Breast epithelium (tissue), 4 donors: Measurements from ENCODE around the gene CPNE4. TPM values are rescaled to one million over a fixed set of nuclear protein-coding genes. Genes with fewer than 3 reads are reported as not detected.

Source experiments
- DNase-seq, 2 donors: peaks; one replicate each; pipeline ENCODE4 v3.0.0-alpha.2; 2019; ENCODE audit warnings: low spot score in 2 of 2
- H3K27ac ChIP-seq, 2 donors: fragments of 200-600 bp; sonication (generic) in 1 of 2; one replicate each; pipeline ENCODE4 v1.5.1; 2016 to 2019; ENCODE audit warnings: mild to moderate bottlenecking in 1 of 2
- H3K27me3 ChIP-seq, 2 donors: fragments of 200-600 bp; sonication (generic) in 1 of 2; one replicate each; pipeline versions ENCODE4 v1.5.1 to v1.6.0; 2017 to 2019; ENCODE audit warnings: control low read depth in 1 of 2, mild to moderate bottlenecking in 1 of 2
- H3K36me3 ChIP-seq: fragments of 200-600 bp; one replicate; pipeline ENCODE4 v1.5.1; 2019
- H3K4me1 ChIP-seq, 2 donors: fragments of 200-600 bp; sonication (generic); one replicate each; pipeline ENCODE4 v1.5.1; 2016 to 2019; ENCODE audit warnings: control low read depth in 1 of 2
- H3K4me3 ChIP-seq, 3 donors: fragments of 200-600 bp; sonication (generic); 1 replicate in 2 of 3; 2 replicates in 1 of 3; pipeline ENCODE4 v1.5.1; 2016 to 2019; ENCODE audit warnings: mild to moderate bottlenecking in 3 of 3, moderate library complexity in 2 of 3
- H3K9me3 ChIP-seq, 2 donors: fragments of 200-600 bp; sonication (generic) in 1 of 2; one replicate each; pipeline ENCODE4 v1.5.1; 2016 to 2019; ENCODE audit warnings: control low read depth in 1 of 2
- CTCF ChIP-seq, 3 donors: fragments of 450-650 bp; IDR thresholded peaks; one replicate each; pipeline ENCODE4 v1.5.1; 2016 to 2017; ENCODE audit warnings: antibody characterized with exemption in 3 of 3, mild to moderate bottlenecking in 3 of 3, moderate library complexity in 3 of 3
- POLR2A ChIP-seq: fragments of 450-650 bp; IDR thresholded peaks from one replicate; pipeline ENCODE4 v1.6.1; 2016; ENCODE audit warnings: antibody characterized with exemption, mild to moderate bottlenecking, moderate library complexity
- POLR2AphosphoS5 ChIP-seq, 3 donors: sonication (generic); formaldehyde crosslinking; IDR thresholded peaks; one replicate each; pipeline ENCODE4 v1.6.1; 2017; ENCODE audit warnings: antibody characterized with exemption in 3 of 3
- intact Hi-C: fragments of 100-400 bp; cut with DNase I; formaldehyde crosslinking; loops from one replicate; pipeline ENCODE4 v1.15.1; 2023; ENCODE audit warnings: low total_unique reads
- total RNA-seq, 3 donors: library from RNA; depleted of rRNA; stranded (reverse); fragments of >200 nt; gene quantifications; one replicate each; pipeline ENCODE4 v1.1.0, GENCODE V29; 2016

The CPNE4 gene
- total RNA-seq, 3 donors from 2014 or later, result 0.16 TPM; not detected in 2

DNA sequence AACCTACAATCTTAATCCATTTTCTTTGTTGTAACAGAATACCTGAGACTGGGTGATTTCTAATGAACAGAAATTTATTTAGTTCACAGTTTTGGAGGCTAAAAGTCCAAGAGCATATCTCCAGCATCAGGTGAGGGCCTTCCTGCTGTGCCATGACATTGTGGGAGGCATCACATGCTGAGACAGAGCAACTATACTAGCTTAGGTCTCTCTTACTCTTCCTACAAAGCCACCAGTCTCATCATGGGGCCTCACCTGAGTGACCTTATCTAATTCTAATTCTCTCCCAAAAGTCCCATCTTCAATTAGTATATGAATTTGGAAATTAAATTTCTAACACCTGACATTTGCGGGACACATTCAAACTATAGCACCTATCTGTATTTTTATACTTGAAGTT lies 285.0 kb downstream of the CPNE4 start:
- Histone ChIP-seq H3K36me3 (no peaks in the 10 kb centered on the region), H3K27ac (no peak overlapping the region), H3K4me1 (no peaks in the 10 kb centered on the region), H3K27me3 (no peaks in the 10 kb centered on the region), H3K4me3 (no peak overlapping the region), H3K9me3 (no peaks in the 10 kb centered on the region)
- DNase-seq, result no peak
- intact Hi-C loops, result no loop called here
- TF ChIP-seq CTCF (IDR thresholded peaks at IDR 0.05) (no peak), POLR2AphosphoS5 (IDR thresholded peaks at IDR 0.05) (no peak), POLR2A (no peak)

DNA sequence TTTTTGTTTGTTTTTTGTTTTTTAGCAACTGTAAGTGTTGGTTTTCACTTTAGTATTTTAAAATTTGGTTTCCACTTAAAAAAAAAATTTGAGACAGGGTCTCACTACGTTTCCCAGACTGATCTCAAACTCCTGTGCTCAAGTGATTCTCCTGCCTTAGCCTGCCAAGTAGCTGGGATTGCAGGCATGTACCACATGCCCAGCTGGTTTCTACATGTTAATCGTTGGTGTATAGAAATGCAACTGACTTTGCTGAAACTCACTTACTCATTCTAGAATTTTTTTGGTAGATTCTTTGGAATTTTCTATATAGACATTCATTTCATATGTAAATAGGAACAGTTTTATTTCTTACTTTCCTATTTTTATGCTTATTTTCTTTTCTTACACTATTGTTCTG lies 287.3 kb downstream of the CPNE4 start:
- no peak overlapping the region for H3K27ac ChIP-seq
- H3K4me3 ChIP-seq, result no peak overlapping the region
- H3K9me3 ChIP-seq, result no peaks in the 10 kb centered on the region
- no peak for DNase-seq
- H3K36me3 ChIP-seq, result no peaks in the 10 kb centered on the region
- H3K4me1 ChIP-seq, result no peaks in the 10 kb centered on the region
- TF ChIP-seq POLR2A (no peak), POLR2AphosphoS5 (IDR thresholded peaks at IDR 0.05) (no peak), CTCF (IDR thresholded peaks at IDR 0.05) (no peak)
- H3K27me3 ChIP-seq, result no peaks in the 10 kb centered on the region
- intact Hi-C loops, result no loop called here

DNA sequence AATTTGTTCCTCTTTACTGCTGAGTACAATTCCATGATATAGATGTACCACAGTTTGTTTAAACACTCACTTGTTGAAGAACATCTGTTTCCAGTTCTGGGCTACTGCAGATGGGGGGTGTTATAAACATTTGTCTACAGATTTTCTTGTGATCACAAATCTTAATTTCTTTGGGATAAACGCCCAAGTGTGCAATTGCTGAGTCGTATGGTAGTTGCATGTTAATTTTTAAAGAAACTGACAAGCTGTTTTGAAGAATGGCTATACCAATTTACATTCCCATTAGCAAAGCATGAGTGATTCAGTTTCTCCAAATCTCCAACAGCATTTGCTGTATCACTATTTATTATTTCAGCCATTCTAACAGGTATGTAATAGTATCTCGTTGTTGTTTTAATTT lies 290.0 kb downstream of the CPNE4 start:
- TF ChIP-seq POLR2AphosphoS5 (IDR thresholded peaks at IDR 0.05) (no peak), CTCF (IDR thresholded peaks at IDR 0.05) (no peak), POLR2A (no peak)
- H3K27me3 ChIP-seq, result no peaks in the 10 kb centered on the region
- no peak for DNase-seq
- no peak overlapping the region for H3K4me3 ChIP-seq
- H3K36me3 ChIP-seq, result no peaks in the 10 kb centered on the region
- H3K4me1 ChIP-seq, result no peaks in the 10 kb centered on the region
- intact Hi-C loops, result no loop called here
- H3K9me3 ChIP-seq, result no peaks in the 10 kb centered on the region
- H3K27ac ChIP-seq, result no peak overlapping the region

DNA sequence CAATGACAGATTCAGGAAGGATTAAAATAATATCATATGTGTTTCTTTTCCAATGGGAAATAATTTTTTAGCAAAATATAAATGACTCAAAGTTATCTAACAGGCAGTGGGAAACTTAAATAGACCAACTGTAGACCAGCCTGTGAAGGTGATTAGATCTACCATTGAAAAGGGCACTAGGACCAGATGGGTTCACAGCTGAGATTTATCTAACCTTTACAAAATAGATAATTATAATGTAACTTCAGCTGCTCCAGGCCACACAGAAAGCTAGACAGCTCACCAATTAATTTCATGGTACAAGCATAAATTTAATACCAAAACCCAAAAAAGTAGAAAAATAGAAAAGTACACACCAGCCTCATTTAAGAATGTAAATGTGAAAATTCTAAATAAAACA lies 291.7 kb downstream of the CPNE4 start:
- Histone ChIP-seq H3K9me3 (no peaks in the 10 kb centered on the region), H3K27me3 (no peaks in the 10 kb centered on the region), H3K4me1 (no peaks in the 10 kb centered on the region), H3K36me3 (no peaks in the 10 kb centered on the region), H3K27ac (no peak overlapping the region), H3K4me3 (no peak overlapping the region)
- DNase-seq, result no peak
- TF ChIP-seq CTCF (IDR thresholded peaks at IDR 0.05) (no peak), POLR2A (no peak), POLR2AphosphoS5 (IDR thresholded peaks at IDR 0.05) (no peak)
- intact Hi-C loops, result no loop called here

GRCh38 chr3:131739211-131739610 lies 295.6 kb downstream of the CPNE4 start:
- Histone ChIP-seq H3K27me3 (no peaks in the 10 kb centered on the region), H3K4me1 (no peaks in the 10 kb centered on the region), H3K27ac (no peak overlapping the region), H3K36me3 (no peaks in the 10 kb centered on the region), H3K9me3 (no peaks in the 10 kb centered on the region), H3K4me3 (no peak overlapping the region)
- intact Hi-C loops, result no loop called here
- DNase-seq, result no peak
- no peak for TF ChIP-seq CTCF (IDR thresholded peaks at IDR 0.05)
